ENCODE data around the gene CHERP.

Gene CHERP

GRCh38 chr19:16542045-16542909 lies at the start of gene CHERP:
TSS of gene CHERP (minus strand) at chr19:16542437. CDS start at chr19:16542378, 59 bp downstream.
- Histone ChIP-seq H3K27ac (peak within 1 kb of the TSS; percentile 72 to 95 (median 93)), H3K4me3 (peak within 1 kb of the TSS; percentile 78 to 100 (median 91)), H3K9ac (peak within 1 kb of the TSS; percentile 87 to 97 (median 94)), H3K4me2 (peak within 1 kb of the TSS; percentile 86 to 99 (median 94)), H3K36me3 (peaks cover 32 to 43% (median 39%) of the 10 kb centered on the region in 11 experiments), H3K4me1 (peaks cover 46 to 74% (median 53%) of the 10 kb centered on the region in 10 experiments), H4K20me1 (peaks cover 37 to 54% (median 48%) of the 10 kb centered on the region in 11 experiments), H3K27me3 (no peaks in the 10 kb centered on the region), H3K9me3 (replicated peaks in 1 of 11) (no peaks in the 10 kb centered on the region)
- no peak for TF ChIP-seq Cebpa-rat (IDR thresholded peaks at IDR 0.05)

- peaks cover 99 to 100% (median 100%) of the 10 kb centered on the region in 11 experiments for H4K20me1 ChIP-seq
- H3K4me1 ChIP-seq: peaks cover 96 to 100% (median 100%) of the 10 kb centered on the region in 10 experiments
- H3K27me3 ChIP-seq: no peaks in the 10 kb centered on the region
- no peak overlapping the region for H3K27ac ChIP-seq
- H3K9ac ChIP-seq: peak overlapping the region in 1 of 11 experiments; percentile 21; a peak in 2 of 22 replicates
- peaks cover 0 to 9% (median 0%) of the 10 kb centered on the region in 11 experiments; a peak in 2 of 22 replicates for H3K36me3 ChIP-seq
- peak overlapping the region; percentile 84 to 99 (median 96); a peak in 21 of 22 replicates for H3K4me2 ChIP-seq
- no peaks in the 10 kb centered on the region for H3K9me3 ChIP-seq (replicated peaks in 1 of 11)
- TF ChIP-seq Cebpa-rat (IDR thresholded peaks at IDR 0.05): no peak
- no peak overlapping the region for H3K4me3 ChIP-seq
Observed at GRCh38 chr19:16590876-16591802, 48.9 kb upstream of the CHERP start.

- TF ChIP-seq Cebpa-rat (IDR thresholded peaks at IDR 0.05): no peak
- no peaks in the 10 kb centered on the region for H3K27me3 ChIP-seq
- peaks cover 0 to 9% (median 0%) of the 10 kb centered on the region in 11 experiments; a peak in 2 of 22 replicates for H3K36me3 ChIP-seq
- peaks cover 90 to 100% (median 100%) of the 10 kb centered on the region in 11 experiments for H4K20me1 ChIP-seq
- H3K4me1 ChIP-seq: peaks cover 94 to 100% (median 100%) of the 10 kb centered on the region in 10 experiments
- peak overlapping the region in 2 of 11 experiments; percentile 4 to 66; a peak in 1 of 22 replicates for H3K9ac ChIP-seq
- no peaks in the 10 kb centered on the region for H3K9me3 ChIP-seq (replicated peaks in 1 of 11)
- H3K4me2 ChIP-seq: peak overlapping the region; percentile 94 to 100 (median 99)
- 0 out of 22 replicates have a peak overlapping the region, but pooled peaks of 1 of the 11 experiments have one; percentile 7 for H3K27ac ChIP-seq
- no peak overlapping the region for H3K4me3 ChIP-seq
Observed at GRCh38 chr19:16589917-16590316, 47.7 kb upstream of the CHERP start.

GRCh38 chr19:16588824-16589577 lies 46.8 kb upstream of the CHERP start:
- Histone ChIP-seq H3K27ac (peak overlapping the region in 9 of 11 experiments; percentile 3 to 91 (median 88); a peak in 15 of 22 replicates), H3K9me3 (replicated peaks in 1 of 11) (no peaks in the 10 kb centered on the region), H4K20me1 (peaks cover 82 to 100% (median 97%) of the 10 kb centered on the region in 11 experiments), H3K4me2 (peak overlapping the region; percentile 94 to 100 (median 99)), H3K36me3 (peaks cover 0 to 9% (median 0%) of the 10 kb centered on the region in 11 experiments; a peak in 2 of 22 replicates), H3K4me3 (peak overlapping the region in 8 of 10 experiments; percentile 19 to 61 (median 43); a peak in 13 of 20 replicates), H3K27me3 (no peaks in the 10 kb centered on the region), H3K9ac (peak overlapping the region in 9 of 11 experiments; percentile 36 to 79 (median 77); a peak in 14 of 22 replicates), H3K4me1 (peaks cover 87 to 100% (median 100%) of the 10 kb centered on the region in 10 experiments)
- no peak for TF ChIP-seq Cebpa-rat (IDR thresholded peaks at IDR 0.05)

GRCh38 chr19:16587833-16588823 lies 45.9 kb upstream of the CHERP start:
- H3K9ac ChIP-seq: peak overlapping the region in 10 of 11 experiments; percentile 5 to 80 (median 78); a peak in 18 of 22 replicates
- no peaks in the 10 kb centered on the region for H3K27me3 ChIP-seq
- H3K36me3 ChIP-seq: peaks cover 0 to 4% (median 0%) of the 10 kb centered on the region in 11 experiments; a peak in 1 of 22 replicates
- H3K27ac ChIP-seq: peak overlapping the region in 10 of 11 experiments; percentile 59 to 91 (median 88); a peak in 20 of 22 replicates
- no peak for TF ChIP-seq Cebpa-rat (IDR thresholded peaks at IDR 0.05)
- peaks cover 82 to 100% (median 97%) of the 10 kb centered on the region in 11 experiments for H4K20me1 ChIP-seq
- H3K4me2 ChIP-seq: peak overlapping the region; percentile 94 to 100 (median 99)
- H3K4me3 ChIP-seq: peak overlapping the region; percentile 19 to 61 (median 43); a peak in 19 of 20 replicates
- no peaks in the 10 kb centered on the region for H3K9me3 ChIP-seq (replicated peaks in 1 of 11)
- peaks cover 87 to 100% (median 100%) of the 10 kb centered on the region in 10 experiments for H3K4me1 ChIP-seq

GRCh38 chr19:16586991-16587832 lies 45.0 kb upstream of the CHERP start:
- Histone ChIP-seq H3K4me2 (peak overlapping the region; percentile 94 to 100 (median 99)), H3K4me1 (peaks cover 87 to 100% (median 100%) of the 10 kb centered on the region in 10 experiments), H3K9ac (peak overlapping the region; percentile 27 to 80 (median 77); a peak in 19 of 22 replicates), H3K4me3 (peak overlapping the region; percentile 19 to 61 (median 42); a peak in 16 of 20 replicates), H3K27me3 (no peaks in the 10 kb centered on the region), H3K27ac (peak overlapping the region; percentile 5 to 91 (median 88); a peak in 21 of 22 replicates), H3K9me3 (replicated peaks in 1 of 11) (no peaks in the 10 kb centered on the region), H3K36me3 (peaks cover 0 to 5% (median 1%) of the 10 kb centered on the region in 11 experiments; a peak in 5 of 22 replicates), H4K20me1 (peaks cover 82 to 100% (median 97%) of the 10 kb centered on the region in 11 experiments)
- TF ChIP-seq Cebpa-rat (IDR thresholded peaks at IDR 0.05): no peak
